CD4-positive, alpha-beta T cell treated with Interleukin-17A for 1 hour (primary cell): ENCODE measurements around the gene BCAR1.
"Not testable (repeated sequence)": the region's sequence is repeated elsewhere in the genome, so short reads cannot be mapped to it uniquely, and the experiment has no call there.

Source experiments
- DNase-seq: peaks from one replicate; pipeline ENCODE4 v3.0.0-alpha.2; 2020

The BCAR1 gene, protein sequence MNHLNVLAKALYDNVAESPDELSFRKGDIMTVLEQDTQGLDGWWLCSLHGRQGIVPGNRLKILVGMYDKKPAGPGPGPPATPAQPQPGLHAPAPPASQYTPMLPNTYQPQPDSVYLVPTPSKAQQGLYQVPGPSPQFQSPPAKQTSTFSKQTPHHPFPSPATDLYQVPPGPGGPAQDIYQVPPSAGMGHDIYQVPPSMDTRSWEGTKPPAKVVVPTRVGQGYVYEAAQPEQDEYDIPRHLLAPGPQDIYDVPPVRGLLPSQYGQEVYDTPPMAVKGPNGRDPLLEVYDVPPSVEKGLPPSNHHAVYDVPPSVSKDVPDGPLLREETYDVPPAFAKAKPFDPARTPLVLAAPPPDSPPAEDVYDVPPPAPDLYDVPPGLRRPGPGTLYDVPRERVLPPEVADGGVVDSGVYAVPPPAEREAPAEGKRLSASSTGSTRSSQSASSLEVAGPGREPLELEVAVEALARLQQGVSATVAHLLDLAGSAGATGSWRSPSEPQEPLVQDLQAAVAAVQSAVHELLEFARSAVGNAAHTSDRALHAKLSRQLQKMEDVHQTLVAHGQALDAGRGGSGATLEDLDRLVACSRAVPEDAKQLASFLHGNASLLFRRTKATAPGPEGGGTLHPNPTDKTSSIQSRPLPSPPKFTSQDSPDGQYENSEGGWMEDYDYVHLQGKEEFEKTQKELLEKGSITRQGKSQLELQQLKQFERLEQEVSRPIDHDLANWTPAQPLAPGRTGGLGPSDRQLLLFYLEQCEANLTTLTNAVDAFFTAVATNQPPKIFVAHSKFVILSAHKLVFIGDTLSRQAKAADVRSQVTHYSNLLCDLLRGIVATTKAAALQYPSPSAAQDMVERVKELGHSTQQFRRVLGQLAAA

DNA sequence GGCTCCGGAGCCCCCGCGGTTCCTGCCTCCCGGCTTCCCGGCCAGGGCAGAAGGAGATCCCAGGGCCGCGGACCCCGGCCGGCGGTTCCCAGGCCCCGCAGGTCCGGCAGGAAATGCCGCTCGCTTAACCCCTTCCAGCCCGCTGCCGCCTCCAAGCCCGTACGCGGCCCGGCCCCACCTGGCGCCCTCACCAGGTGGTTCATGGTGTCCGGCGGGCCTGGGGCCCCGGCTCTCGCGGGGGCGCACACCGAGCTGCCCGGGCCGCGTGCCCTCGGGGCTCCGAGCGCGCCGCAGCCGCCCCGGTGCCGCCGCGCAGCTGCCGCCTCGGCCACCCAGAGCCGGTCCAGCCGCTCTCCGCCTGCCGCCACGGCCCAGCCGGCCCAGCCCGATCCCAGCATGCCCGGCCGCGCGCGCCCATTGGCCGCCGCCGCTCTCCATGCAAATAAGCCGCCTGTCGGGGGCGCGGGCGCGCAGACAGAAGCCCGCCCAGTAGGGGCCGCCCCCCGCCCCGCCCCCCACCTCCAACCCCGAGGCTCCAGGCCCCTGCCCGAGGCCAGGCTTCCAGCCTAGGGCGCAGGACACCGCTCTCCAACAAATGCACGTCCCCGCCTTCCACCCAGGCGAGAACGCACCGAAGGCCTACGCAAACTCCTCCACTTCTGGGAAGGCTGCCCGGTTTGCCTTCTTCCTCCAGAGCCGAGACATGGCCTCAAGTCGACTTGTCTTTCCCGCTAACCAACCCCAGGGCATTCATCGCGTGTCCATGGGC, at the start of gene BCAR1:
Gene BCAR1, minus strand, starts transcription at position 345 of the 769 bp plus-strand sequence. Its CDS starts 142 bp downstream, at position 203.
- no peak for DNase-seq

DNA sequence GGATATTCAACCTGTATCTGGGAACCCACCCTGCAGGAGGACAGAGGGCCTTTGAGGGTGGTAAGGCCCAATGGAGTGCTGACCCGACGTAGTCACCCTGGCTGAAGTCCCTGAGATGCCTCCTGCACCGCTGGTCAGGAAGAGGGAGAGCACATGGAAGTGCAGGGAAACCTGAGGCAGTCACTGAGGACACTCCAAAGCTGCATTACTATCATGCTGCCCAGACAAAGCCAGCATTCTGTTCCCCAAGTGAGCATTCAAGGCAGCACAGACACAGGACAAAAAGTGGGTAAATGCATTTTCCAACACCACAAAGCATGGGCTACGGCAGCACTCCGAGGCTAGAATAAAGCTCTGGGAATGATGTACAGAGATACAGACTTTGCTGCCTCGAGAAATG, 46.8 kb upstream of the BCAR1 start:
- DNase-seq, result no peak

DNA sequence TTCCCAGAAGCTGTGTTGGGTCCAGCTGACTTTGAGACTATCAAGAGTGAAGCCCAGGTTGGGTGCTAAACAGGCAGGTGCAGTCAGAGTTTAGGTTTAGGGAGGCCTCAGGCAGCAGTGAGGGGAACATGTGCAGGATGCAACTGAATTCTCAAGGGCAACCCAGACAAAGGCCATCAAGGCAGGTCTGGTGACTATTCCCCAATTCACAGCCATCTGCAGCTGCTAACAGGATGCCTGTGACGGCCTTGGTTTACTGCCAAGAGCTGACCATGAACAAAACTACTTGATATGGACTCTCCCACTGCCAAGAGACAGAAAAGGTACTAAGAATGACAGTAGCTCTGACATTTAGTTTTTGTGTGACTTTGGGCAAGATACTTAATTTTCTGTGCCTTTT, 45.2 kb upstream of the BCAR1 start:
- DNase-seq, result no peak

DNA sequence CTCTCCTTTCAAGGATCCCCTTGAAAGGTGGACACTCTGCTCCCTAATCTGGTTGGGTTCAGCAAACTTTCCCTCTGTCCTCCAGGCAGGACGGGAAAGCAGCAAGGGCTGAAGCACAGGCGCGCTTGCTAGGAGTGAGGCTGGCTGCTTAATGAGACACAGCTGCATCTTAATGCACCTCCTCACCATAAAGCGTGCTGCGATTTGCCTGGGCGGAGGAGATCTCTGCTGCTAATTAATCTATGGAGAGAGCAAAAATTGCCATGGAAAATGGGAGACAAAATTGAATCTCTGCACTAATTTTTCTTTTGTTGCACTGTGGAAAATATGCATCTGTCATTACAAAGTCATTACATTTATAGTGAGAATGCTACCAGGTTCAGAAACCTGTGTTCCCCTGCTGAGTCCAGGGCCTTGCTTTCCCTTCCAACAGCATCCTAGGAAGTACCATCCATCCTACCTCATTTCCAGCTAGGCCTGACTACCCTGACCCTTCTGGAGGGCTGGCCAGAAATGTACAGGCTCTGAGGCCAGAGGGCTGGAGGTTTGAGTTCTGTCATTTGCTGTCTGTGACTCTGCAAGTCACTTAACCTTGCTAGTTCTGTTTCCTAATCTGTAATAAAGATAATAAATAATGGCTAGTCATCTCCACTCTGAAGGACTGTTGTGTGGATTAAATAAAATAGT, 43.5 kb upstream of the BCAR1 start:
- no peak for DNase-seq

DNA sequence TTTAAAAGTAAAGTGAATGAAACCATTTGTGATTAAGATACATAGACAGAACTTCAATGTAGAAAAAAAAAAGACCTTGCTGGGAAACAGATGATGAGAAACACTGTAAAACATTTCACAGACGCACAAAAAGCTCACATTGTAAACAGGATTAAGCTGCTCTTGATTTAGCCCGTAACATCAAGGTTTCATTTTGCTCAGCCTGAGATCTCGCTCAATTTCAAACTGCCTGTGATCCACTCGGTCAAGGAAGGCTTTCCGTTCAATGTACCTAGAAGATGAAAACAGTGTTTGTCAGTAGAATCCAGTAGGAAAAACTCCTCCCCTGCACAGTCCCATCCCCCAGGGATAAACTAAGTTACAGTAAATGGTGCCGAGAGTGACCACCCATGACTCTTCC, 42.3 kb upstream of the BCAR1 start:
- DNase-seq, result no peak

DNA sequence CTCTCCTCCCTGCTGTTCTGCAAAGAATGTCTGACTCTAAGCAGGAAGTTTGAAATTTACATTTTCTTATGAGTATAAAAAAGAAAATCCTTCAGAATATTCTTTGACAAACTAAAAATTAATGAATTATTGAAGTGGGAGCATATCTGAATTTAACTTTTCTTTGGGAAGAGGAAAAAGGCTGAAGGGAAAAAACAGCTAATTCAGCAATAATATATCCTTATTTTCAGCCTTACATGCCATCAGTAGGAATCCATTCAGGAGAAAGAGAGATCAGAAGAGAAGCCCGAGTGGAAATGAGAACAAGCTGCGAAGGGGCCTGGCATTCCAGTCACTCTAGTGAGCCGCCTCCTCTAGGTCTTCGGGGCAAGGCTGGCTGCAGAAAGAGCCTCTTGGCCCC, 41.7 kb upstream of the BCAR1 start:
- no peak for DNase-seq

DNA sequence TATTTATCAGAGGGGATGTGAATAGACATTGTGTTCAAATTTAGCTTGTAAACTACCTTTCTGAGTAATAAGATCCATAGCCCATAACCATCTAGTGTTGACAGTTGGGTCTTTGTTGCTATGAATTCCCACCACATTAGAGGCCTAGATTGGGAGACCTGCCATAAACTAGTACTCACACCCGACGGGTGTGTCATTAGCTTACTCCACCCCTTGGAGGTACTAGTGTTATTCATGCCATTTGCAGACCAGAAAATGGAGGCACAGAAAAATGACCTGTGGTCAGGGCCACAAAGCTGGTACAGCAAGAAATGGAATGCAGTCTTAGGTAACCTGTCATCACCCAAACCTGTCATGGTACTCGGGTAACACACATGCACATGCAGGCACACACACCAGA, 41.3 kb upstream of the BCAR1 start:
- DNase-seq, result no peak

DNA sequence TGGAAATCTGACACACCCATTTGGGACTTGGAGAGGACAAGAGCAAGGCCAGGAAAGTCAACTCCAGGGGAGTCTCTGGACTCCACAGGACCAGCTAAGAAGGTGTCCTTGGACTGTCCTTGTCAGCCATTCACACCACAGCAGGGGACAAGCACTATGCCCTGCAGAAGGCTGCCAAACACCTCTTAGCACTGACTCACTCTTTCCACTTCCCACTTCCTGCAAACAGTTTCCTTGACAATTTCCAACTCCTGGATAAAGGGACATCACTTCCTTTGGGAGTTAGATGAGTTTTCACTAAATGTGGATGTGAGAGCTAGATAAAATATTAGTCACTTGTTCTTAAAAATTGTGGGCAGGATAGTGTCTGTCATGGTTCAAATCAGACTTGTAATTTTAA, 37.8 kb upstream of the BCAR1 start:
- no peak for DNase-seq

DNA sequence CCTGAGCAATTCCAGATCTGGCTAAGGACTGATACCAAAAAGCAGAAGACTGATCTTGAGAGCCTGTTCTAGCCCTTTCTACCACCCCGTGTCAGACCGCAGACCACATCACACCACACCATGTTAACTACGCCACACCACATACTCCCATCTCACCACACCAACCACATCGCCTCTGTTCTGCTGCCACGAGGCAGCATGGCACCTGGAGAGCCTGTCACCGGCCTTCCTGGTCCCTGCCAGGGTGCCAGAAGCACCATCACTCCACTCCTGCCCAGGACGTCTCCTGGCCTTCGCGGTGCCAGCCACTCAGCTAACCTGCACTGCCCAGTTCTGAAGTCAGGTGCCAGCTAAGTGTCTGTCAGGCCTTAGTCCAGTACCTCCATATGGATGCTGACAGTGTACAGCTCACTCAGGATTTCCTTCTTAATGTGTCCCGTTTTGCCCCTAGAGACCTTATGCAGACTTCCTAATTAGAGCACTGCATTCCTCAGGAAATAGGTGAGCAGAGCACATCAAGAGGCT, 37.2 kb upstream of the BCAR1 start:
- peak; percentile 75 for DNase-seq

DNA sequence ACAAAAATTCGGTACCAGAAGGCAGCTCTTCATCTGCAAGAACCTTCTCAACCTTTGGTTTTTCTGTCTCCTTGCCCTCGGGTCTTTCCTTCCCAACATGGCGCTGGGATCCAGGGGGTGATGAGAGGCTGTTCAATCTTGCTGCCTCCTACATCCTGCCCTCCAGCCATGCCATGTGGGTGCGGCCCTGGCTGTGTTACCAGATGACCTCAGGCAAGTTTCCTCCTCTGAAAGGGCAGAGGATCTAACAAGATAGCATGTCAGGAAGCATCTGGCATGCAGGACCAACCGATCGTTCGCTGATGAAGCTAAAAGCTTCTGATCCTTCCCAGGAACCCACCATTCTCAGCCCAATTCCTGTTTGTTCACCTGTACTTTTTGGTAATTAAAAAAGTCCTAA, 36.8 kb upstream of the BCAR1 start:
- DNase-seq, result no peak

DNA sequence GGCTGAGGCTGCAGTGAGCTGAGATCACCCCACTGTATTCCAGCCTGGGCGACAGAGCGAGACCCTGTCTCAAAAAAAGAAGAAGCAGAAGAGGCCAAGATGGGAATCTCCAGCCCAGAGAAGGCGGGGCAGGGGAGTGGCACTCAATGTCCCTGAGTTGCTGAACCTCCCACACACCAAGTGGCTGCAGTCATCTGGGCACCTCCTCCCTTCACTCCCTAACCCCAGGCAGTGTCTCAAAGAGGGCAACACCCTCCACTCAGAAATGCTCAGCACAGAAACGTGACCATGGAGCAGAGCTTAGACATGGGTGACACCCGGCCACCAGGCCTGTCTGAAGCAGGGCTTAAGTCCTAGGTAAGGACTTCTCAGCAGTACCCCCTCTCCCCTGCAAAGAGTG, 36.3 kb upstream of the BCAR1 start:
- DNase-seq, result no peak

DNA sequence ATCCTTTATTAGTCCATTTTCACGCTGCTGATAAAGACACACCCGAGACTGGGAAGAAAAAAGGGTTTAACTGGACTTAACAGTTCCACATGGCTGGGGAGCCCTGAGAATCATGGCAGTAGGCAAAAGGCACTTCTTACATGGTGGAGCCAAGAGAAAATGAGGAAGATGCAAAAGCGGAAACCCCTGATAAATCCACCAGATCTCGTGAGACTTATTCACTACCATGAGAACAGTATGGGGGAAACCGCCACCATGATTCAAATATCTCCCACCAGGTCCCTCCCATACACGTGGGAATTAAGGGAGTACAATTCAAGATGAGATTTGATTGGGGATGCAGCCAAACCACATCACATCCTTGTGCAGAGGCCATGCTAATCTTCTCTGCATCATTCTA, 35.0 kb upstream of the BCAR1 start:
- no peak for DNase-seq

DNA sequence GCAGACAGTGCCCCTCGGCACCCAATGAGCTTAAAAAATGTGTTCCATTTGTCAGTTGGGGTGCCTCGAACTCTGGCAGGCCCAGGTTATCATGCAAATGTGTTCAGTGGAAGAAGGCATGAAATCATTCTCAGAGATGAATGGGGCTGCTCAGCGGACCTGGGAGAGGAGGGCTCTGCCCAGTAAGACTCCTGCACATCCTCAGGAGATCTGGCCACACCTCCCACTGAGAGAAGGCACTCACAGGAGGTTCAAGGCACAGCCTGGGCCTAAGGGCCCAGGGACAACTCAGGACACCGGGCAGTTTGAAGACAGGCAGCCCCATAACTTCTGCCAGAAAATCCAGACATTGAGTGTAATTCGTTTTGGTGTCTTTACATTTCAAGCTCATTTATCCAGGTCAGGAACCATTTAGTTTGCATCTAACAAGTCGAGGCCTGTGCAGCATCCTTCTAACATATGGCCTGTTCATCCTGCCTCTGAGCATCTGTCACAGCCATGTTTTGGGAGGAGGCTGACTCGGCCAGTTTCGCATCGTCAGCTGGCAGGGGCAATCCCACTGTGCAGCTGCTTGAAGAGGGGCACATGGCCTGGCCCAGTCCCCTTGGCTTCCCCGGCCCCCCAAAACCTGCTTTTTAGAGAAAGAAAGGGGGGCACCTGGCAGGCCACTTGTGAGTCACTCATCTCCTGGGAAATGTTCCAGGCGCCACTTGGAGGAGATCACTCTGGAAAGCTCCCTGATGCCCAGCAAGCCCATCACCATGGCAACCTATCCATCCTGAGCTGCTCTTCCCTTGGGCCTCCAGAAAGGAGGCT, 31.2 kb upstream of the BCAR1 start:
- DNase-seq, result no peak

DNA sequence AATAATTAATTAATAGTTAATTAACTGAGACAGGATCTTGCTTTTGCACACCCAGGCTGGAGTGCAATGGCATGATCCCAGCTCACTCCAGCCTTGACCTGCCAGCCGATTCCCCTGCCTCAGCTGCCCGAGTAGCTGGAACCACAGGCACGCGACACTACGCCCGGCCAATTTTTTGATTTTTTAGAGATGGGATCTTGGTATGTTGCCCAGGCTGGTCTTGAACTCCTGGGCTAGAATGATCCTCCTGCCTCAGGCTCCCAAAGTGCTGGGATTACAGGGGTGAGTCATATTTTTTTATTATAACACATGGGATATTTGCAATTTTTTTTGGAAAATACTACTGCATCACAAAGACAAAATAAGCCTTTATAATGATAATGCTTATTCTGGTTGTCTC, 30.4 kb upstream of the BCAR1 start:
- DNase-seq, result no peak

DNA sequence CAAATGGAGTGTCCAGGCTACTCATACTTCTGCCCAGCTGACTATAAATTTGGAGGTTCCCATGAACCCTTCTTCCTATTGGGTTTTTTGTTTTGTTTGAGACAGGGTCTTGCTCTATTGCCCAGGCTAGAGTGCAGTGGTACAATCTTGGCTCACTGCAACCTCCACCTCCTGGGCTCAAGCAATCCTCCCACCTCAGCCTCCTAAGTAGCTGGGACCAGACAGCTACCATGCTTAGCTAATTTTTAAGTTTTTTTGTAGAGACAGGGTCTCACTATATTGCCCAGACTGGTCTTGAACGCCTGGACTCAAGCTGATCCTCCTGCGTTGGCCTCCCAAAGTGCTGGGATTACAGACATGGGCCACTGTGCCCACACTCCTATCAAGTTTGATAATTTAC, 29.6 kb upstream of the BCAR1 start:
- not testable (repeated sequence) for DNase-seq

DNA sequence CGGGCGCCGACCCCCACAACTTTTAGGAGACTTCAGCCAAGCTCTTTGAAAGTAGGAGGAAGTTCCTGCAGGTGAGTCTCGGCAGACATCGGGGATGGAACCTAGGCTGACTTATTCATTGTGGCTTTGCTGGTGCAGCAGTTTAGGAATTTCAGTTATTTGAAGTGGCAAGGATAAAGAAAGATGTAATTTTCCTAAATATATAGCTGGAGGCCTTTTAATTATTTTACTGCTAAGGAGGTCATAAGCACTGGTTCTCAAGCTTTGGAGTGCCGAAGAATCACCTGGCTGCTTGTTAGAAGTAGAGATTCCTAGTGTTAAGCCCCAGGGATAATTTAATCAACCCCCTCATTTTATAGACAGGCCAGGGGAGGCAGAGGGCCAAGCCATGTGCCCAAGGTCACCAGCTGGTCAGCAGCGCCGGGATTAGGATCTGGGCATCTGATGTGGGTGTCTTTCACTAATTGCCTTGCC, 28.9 kb upstream of the BCAR1 start:
- no peak for DNase-seq

DNA sequence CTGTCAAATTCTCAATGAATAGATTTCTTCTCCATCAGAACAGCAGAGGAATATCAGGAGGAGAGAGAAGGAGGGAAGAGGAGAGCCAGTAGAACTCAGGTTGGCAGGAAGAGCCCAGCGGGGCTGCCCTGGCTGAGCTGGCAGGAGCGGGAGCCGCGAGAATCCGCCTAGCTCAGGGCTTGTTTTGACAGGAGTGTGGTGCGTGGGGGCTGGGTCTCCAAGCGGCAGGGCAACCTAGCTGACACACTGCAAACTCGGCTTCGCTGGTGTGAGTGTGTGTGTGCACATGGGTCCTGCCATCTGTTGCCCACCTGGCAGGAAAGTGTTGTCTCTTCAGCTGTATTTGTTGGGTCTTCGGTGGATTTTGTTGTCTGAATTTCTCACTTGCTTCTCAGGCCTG, 27.9 kb upstream of the BCAR1 start:
- no peak for DNase-seq

DNA sequence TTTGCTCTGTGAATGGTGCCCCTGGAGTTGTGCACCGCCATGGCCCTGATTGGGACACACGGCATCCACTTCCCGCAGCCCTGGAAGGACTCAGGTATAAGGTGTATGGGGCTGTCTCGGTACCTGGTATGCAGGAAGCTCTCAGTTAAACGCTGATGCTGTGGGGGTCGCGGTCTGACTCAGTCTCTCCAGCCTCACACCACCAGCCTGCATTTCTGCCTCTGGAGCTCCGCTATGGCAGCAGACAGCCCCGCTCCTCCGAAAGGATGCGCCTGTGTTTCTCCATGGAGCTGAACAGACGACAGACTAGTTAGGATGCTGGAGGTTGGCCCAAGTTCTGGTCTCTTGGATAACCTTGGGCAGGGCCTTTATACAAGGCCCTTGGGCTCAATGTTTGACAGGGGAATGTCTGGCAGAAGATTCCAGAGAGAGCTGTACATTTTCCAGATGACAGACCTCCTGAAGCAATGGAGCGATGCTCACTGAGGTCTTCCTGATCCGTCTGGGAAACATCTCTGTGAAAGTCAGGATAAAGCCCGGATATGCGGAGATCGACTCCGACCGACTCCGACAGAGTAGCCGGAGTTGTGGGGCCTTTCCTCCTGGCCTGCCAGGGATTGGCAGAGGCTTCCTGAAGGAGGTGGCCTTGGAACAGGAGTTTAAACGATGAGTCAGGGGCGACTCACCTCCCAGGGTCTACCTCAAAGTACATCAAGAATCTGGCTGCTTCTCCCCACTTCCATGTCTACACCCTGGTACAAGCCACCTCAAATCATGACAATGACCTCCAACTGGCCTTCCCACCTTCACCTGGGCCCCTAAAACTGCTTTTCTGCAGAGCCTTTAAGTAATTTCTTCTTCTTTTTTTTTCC, 21.9 kb upstream of the BCAR1 start:
- no peak for DNase-seq

DNA sequence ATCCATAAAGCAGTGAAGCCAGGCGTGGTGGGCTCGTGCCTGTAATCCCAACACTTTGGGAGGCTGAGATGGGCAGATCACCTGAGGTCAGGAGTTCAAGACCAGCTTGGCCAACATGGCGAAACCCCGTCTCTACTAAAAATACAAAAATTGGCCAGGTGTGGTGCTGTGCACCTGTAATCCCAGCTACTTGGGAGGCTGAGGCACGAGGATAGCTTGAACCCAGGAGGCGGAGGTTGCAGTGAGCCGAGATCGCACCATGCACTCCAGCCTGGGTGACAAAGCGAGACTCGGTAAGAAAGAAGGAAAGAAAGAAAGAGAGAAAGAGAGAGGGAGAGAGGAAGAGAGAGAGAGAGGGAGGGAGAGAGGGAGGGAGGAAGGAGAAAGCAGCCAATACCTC, 21.2 kb upstream of the BCAR1 start:
- DNase-seq, result not testable (repeated sequence)

DNA sequence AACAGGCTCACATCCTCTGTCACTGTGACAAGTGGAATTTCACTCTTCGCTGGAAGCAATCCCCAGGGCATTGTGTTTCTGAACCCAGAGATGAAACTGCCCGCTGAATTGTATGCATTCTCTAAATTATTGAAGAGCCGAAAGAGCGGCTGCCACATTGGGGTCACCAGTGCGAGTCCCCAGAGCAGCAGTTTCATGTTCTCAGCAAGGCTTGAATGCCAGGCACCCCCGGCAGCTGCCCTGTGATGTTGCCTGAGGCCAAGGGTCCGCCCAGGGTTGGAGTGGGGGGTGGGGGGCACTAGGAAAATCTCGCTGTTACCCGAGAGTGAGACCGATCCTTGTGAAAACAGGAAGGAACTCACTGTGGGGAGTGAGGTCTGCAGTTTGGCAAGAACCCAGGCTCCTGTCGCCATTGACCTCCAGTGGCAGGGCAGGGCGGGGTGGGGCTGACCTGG, 20.7 kb upstream of the BCAR1 start:
- DNase-seq, result no peak
